ENCODE data around the gene ASTL. TPM values are rescaled to one million over a fixed set of nuclear protein-coding genes. Genes with fewer than 3 reads are reported as not detected.
A peak's percentile ranks its signal among the peaks of the same experiment; 100 is the strongest.

The ASTL gene
- total and polyA plus RNA-seq, 9 of the 15 experiments (the other 6 are each of a cell fraction or from before 2014, with no cell fraction given), result not detected

GRCh38 chr2:96174251-96175144, 36.2 kb upstream of the ASTL start (continued):
- TF ChIP-seq ASH1L (IDR thresholded peaks at IDR 0.05; ENCODE audit: borderline replicate concordance, low read depth, partially characterized antibody), result no peak
- peak; percentile 61 for TF ChIP-seq FOSL1 (tag; conservative IDR thresholded peaks at IDR 0.05)
- TF ChIP-seq HNRNPH1 (optimal IDR thresholded peaks at IDR 0.05; ENCODE audit: low read depth, low read length), result no peak
- no peak for TF ChIP-seq ZNF583 (CRISPR knock-in tag; IDR thresholded peaks at IDR 0.05)
- TF ChIP-seq SAFB (IDR thresholded peaks at IDR 0.05; ENCODE audit: borderline replicate concordance, low read depth, low read length), result no peak
- TF ChIP-seq ARNT (IDR thresholded peaks at IDR 0.05), result no peak
- no peak for TF ChIP-seq ZKSCAN1 (IDR thresholded peaks at IDR 0.05; ENCODE audit: low read depth, low read length)
- no peak for TF ChIP-seq NFE2L1 (tag; IDR thresholded peaks at IDR 0.05; ENCODE audit: borderline replicate concordance, low read depth)
- TF ChIP-seq ESRRB (CRISPR knock-in tag; IDR thresholded peaks at IDR 0.05; ENCODE audit: borderline replicate concordance), result no peak
- TF ChIP-seq ZFPM2 (CRISPR knock-in tag; IDR thresholded peaks at IDR 0.05), result no peak
- no peak for TF ChIP-seq ZNF146 (CRISPR knock-in tag; IDR thresholded peaks at IDR 0.05; ENCODE audit: unreplicated experiment)
- peak; percentile 50 for TF ChIP-seq CTBP1 (IDR thresholded peaks at IDR 0.05; ENCODE audit: borderline replicate concordance)
- TF ChIP-seq ZNF174 (CRISPR knock-in tag; IDR thresholded peaks at IDR 0.05), result no peak
- no peak for TF ChIP-seq CXXC5 (CRISPR knock-in tag; IDR thresholded peaks at IDR 0.05)
- no peak for TF ChIP-seq ZNF197 (CRISPR knock-in tag; IDR thresholded peaks at IDR 0.05; ENCODE audit: low read depth)
- TF ChIP-seq TBP (optimal IDR thresholded peaks at IDR 0.05; ENCODE audit: low read depth, low read length), result no peak
- TF ChIP-seq BCL6 (CRISPR knock-in tag; IDR thresholded peaks at IDR 0.05), result no peak
- TF ChIP-seq CREB3L1 (IDR thresholded peaks at IDR 0.05; ENCODE audit: borderline replicate concordance, low read depth), result no peak
- TF ChIP-seq ELF2 (CRISPR knock-in tag; IDR thresholded peaks at IDR 0.05), result no peak
- no peak for TF ChIP-seq ZNF785 (CRISPR knock-in tag; IDR thresholded peaks at IDR 0.05)
- TF ChIP-seq ZNF764 (CRISPR knock-in tag; IDR thresholded peaks at IDR 0.05; ENCODE audit: low read depth), result no peak
- TF ChIP-seq RAD21 (CRISPR knock-in tag; conservative IDR thresholded peaks at IDR 0.05 in 1 of 2, IDR thresholded peaks at IDR 0.05 in 1 of 2), result peak; percentile 89 to 91
- no peak for TF ChIP-seq VEZF1 (CRISPR knock-in tag; IDR thresholded peaks at IDR 0.05)
- no peak for TF ChIP-seq CAMTA2 (CRISPR knock-in tag; conservative IDR thresholded peaks at IDR 0.05)
- TF ChIP-seq HDAC2 (IDR thresholded peaks at IDR 0.05), result no peak
